Hepatocyte (in vitro differentiated cells): ENCODE results near the gene PNCK. TPM values are rescaled to one million over a fixed set of nuclear protein-coding genes. Genes with fewer than 3 reads are reported as not detected.

Experiments used
- DNase-seq: peaks from one replicate; pipeline ENCODE4 v3.0.0-alpha.2; 2016; ENCODE audit warnings: low spot score
- H2AFZ ChIP-seq: fragments of 200-600 bp; sonication (generic); 2 replicates; pipeline ENCODE4 v1.6.0; 2016; ENCODE audit warnings: antibody characterized with exemption, mild to moderate bottlenecking
- H3K27ac ChIP-seq: fragments of 200-600 bp; sonication (generic); 2 replicates; pipeline ENCODE4 v1.5.1; 2016; ENCODE audit warnings: mild to moderate bottlenecking
- H3K27me3 ChIP-seq: fragments of 200-600 bp; sonication (generic); 2 replicates; pipeline ENCODE4 v1.6.1; 2016
- H3K36me3 ChIP-seq: fragments of 200-600 bp; sonication (generic); replicated peaks from 2 replicates; pipeline ENCODE4 v1.5.1; 2016; ENCODE audit warnings: low read depth; ENCODE audit not compliant: insufficient read depth
- H3K4me1 ChIP-seq: fragments of 200-600 bp; sonication (generic); 2 replicates; pipeline ENCODE4 v1.5.1; 2016; ENCODE audit warnings: mild to moderate bottlenecking, moderate library complexity; ENCODE audit not compliant: insufficient read depth
- H3K4me2 ChIP-seq: fragments of 200-600 bp; sonication (generic); 2 replicates; pipeline ENCODE4 v1.6.0; 2016
- H3K4me3 ChIP-seq: fragments of 200-600 bp; sonication (generic); 2 replicates; pipeline ENCODE4 v1.5.1; 2016; ENCODE audit warnings: mild to moderate bottlenecking
- H3K79me2 ChIP-seq: fragments of 200-600 bp; sonication (generic); 2 replicates; pipeline ENCODE4 v1.6.0; 2017; ENCODE audit warnings: mild to moderate bottlenecking
- H3K9me2 ChIP-seq: fragments of 200-600 bp; sonication (generic); replicated peaks from 2 replicates; pipeline ENCODE4 v1.6.0; 2017; ENCODE audit warnings: mild to moderate bottlenecking; ENCODE audit not compliant: insufficient read depth
- H3K9me3 ChIP-seq: fragments of 200-600 bp; sonication (generic); 2 replicates; pipeline ENCODE4 v1.5.1; 2016; ENCODE audit warnings: low read depth, mild to moderate bottlenecking
- H4K20me1 ChIP-seq: fragments of 200-600 bp; sonication (generic); 2 replicates; pipeline ENCODE4 v1.6.0; 2016; ENCODE audit warnings: mild to moderate bottlenecking; ENCODE audit not compliant: insufficient read depth, poor library complexity, severe bottlenecking
- EZH2 ChIP-seq: fragments of 200-600 bp; sonication (generic); IDR thresholded peaks from 2 replicates; pipeline ENCODE4 v1.6.1; 2016; ENCODE audit warnings: antibody characterized with exemption, mild to moderate bottlenecking, borderline replicate concordance
- EZH2phosphoT487 ChIP-seq: fragments of 200-600 bp; sonication (generic); IDR thresholded peaks from one replicate; pipeline ENCODE4 v1.6.1; 2018; ENCODE audit warnings: antibody characterized with exemption, mild to moderate bottlenecking, low read depth, moderate library complexity; ENCODE audit not compliant: unreplicated experiment, severe bottlenecking
- WGBS: methylation state at CpG from one replicate; pipeline ENCODE4 v1.1.6; 2016; ENCODE audit warnings: low lambda C conversion rate; ENCODE audit errors: missing lambda C conversion rate; 5-methylcytosine and 5-hydroxymethylcytosine counted together
- polyA plus RNA-seq: library from polyadenylated mRNA; unstranded; fragments of >200 nt; fragmentation: Nextera tagmentation; extraction: Ambion mirVana; gene quantifications from 2 replicates; pipeline ENCODE4 v1.2.1, GENCODE V29; 2016
- total RNA-seq: library from RNA; depleted of rRNA; stranded (reverse); fragments of >200 nt; gene quantifications from 2 replicates; pipeline ENCODE4 v1.2.3, GENCODE V29; 2014
- TF ChIP-seq, protein P1 (sequence below): fragments of 200-600 bp; sonication (generic); IDR thresholded peaks from 2 replicates; pipeline ENCODE4 v1.5.1; 2016; ENCODE audit warnings: antibody characterized with exemption, mild to moderate bottlenecking; ENCODE audit not compliant: poor library complexity

PNCK gene
- total and polyA plus RNA-seq, 2 experiments from 2014 or later, result 0.28 to 2.2 TPM

DNA sequence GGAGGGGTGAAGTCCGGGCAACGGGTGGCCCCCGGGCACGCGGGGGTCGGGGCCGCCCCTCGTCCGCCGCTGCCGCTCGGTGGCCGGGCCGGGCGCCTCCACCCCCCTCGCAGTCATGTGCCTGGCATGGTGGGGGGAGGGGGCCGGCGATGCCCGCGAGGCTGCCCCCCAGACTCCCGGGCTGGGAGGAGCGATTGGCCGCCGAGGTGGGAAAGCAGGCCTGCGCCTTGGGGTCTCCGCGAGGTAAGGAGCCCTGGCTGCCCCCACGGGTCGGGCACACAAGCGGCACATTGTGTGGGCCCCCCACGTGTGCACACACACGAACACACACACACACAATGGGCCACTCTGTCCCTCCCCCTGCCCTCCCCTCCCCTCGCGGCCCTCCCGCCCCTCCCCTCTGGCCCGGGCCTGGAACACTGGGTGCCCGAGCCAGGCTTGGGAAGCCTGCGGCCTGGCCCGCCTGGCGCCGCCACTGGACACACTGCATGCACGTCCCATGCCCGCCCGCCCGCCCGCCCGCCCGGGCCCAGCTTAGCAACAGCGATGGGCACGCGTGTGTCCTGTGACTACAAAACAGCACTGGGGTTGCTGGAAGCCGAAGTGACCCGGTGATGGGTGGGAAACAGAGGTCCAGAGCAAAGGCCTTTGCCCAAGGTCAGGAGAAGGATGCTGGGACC is 15.4 kb upstream of the PNCK start:
- no peak for DNase-seq
- H2AFZ ChIP-seq, result no peak overlapping the region
- peak overlapping the region; percentile 76 for H3K4me2 ChIP-seq
- 64% methylated on average over 7 of the region's 53 CpGs for WGBS
- no peak overlapping the region for H3K27ac ChIP-seq
- peak overlapping the region; percentile 13 for H3K4me3 ChIP-seq
- peaks cover 10% of the 10 kb centered on the region for H3K4me1 ChIP-seq
- no peaks in the 10 kb centered on the region for H3K9me3 ChIP-seq
- no peak for TF ChIP-seq EZH2
- TF ChIP-seq, protein P1, sequence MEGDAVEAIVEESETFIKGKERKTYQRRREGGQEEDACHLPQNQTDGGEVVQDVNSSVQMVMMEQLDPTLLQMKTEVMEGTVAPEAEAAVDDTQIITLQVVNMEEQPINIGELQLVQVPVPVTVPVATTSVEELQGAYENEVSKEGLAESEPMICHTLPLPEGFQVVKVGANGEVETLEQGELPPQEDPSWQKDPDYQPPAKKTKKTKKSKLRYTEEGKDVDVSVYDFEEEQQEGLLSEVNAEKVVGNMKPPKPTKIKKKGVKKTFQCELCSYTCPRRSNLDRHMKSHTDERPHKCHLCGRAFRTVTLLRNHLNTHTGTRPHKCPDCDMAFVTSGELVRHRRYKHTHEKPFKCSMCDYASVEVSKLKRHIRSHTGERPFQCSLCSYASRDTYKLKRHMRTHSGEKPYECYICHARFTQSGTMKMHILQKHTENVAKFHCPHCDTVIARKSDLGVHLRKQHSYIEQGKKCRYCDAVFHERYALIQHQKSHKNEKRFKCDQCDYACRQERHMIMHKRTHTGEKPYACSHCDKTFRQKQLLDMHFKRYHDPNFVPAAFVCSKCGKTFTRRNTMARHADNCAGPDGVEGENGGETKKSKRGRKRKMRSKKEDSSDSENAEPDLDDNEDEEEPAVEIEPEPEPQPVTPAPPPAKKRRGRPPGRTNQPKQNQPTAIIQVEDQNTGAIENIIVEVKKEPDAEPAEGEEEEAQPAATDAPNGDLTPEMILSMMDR, result no peak
- TF ChIP-seq EZH2phosphoT487, result no peak
- no peaks in the 10 kb centered on the region for H3K27me3 ChIP-seq
- H3K36me3 ChIP-seq, result no peaks in the 10 kb centered on the region
- H4K20me1 ChIP-seq, result peaks cover 2% of the 10 kb centered on the region
- no peaks in the 10 kb centered on the region for H3K79me2 ChIP-seq
- H3K9me2 ChIP-seq, result no peaks in the 10 kb centered on the region

DNA sequence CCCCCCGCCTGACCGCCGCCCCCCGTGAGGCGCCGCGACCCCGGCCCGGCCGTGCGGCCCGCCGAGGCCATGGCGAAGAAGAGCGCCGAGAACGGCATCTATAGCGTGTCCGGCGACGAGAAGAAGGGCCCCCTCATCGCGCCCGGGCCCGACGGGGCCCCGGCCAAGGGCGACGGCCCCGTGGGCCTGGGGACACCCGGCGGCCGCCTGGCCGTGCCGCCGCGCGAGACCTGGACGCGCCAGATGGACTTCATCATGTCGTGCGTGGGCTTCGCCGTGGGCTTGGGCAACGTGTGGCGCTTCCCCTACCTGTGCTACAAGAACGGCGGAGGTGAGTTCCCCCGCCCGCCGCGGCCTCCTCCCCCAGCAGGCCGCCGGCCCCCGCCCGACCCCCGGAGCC is 14.9 kb upstream of the PNCK start:
- H3K4me2 ChIP-seq, result peak overlapping the region; percentile 76

DNA sequence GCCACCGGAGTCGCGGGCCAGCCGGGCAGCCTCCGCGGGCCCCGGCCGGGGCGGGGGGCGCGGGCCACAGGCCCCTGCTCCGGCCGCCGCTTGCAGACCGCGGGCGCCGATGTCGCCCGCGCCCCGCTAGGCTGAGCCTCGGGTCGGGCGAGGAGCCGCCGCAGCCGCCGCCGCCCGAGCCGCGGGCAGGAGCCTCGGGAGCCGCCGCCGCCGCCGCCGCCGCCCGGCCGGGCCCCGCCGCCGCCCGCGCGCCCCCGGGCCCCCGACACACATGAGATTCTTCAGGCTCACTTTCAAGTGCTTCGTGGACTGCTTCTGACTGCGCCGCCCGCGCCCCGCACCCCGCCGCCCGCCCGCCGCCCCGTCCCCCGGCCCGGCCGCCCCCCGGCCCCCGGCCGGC is 14.5 kb upstream of the PNCK start:
- Histone ChIP-seq H3K9me3 (no peaks in the 10 kb centered on the region), H3K36me3 (no peaks in the 10 kb centered on the region), H3K9me2 (no peaks in the 10 kb centered on the region), H2AFZ (no peak overlapping the region), H4K20me1 (peaks cover 2% of the 10 kb centered on the region), H3K4me2 (no peak overlapping the region), H3K79me2 (no peaks in the 10 kb centered on the region), H3K27me3 (no peaks in the 10 kb centered on the region), H3K27ac (no peak overlapping the region), H3K4me3 (no peak overlapping the region), H3K4me1 (peaks cover 10% of the 10 kb centered on the region)
- DNase-seq, result no peak
- TF ChIP-seq EZH2phosphoT487 (no peak), EZH2 (no peak)
- TF ChIP-seq, protein P1, result no peak
- WGBS, result no CpG with 5 or more reads among the region's 69 CpGs

More for the DNA sequence above, 14.9 kb upstream of the PNCK start:
- Histone ChIP-seq H3K4me3 (peak overlapping the region; percentile 13), H2AFZ (no peak overlapping the region), H4K20me1 (peaks cover 2% of the 10 kb centered on the region), H3K4me1 (peaks cover 10% of the 10 kb centered on the region), H3K9me2 (no peaks in the 10 kb centered on the region), H3K9me3 (no peaks in the 10 kb centered on the region), H3K36me3 (no peaks in the 10 kb centered on the region), H3K27me3 (no peaks in the 10 kb centered on the region), H3K27ac (no peak overlapping the region), H3K79me2 (no peaks in the 10 kb centered on the region)
- TF ChIP-seq EZH2, result no peak
- no peak for DNase-seq
- 21% methylated on average over 25 of the region's 57 CpGs for WGBS

DNA sequence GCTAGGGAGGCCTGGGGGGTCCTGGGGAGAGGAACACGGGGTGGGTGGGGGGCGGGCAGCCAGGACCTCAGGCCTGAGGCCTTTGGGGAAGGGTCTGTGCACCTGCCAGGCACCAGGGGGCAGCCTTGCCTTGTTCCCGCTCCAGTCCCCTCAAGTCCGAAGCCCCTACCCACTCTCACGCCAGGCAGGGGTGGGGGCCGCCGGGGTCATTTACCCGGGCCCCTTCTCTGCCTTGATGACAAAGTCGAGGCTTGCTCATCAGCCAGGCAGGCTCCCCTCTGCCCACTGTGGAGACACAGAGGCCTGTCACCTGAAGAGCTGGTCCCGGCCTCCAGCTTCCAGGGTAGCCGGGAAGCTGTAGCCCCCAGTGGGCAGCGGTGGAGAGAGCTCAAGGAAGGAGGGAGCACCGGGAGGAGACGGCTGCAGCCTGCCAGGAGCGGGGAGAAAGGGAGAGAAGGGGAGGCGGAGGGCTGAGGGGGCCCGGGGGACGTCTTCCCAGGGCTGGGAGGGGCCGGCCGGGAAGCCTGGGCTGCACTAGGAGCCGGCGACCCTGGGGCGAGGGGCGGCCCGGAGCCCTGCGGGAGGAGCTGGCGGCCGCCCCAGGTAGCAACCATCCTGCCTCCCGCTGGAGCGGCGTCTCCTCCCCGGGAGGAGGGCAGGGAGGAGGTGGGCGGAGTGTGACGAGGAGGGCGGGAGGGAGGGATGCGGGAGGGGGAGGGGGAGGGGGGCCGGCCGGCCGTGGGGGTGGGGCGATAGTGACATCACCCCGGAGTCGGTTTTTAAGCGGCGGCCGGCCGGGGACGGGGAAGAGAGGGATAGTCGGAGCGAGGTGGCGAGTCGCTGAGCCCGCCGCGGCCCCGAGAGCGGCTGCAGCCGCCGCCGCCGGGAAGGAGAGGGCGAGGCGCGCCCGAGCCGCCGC is 13.8 kb upstream of the PNCK start, which contains the start of gene SLC6A8:
Gene SLC6A8, plus strand, starts transcription at position 806 of the 919 bp plus-strand sequence. CDS start 649 bp downstream, outside the sequence.
- Histone ChIP-seq H3K27me3 (no peaks in the 10 kb centered on the region), H3K9me3 (no peaks in the 10 kb centered on the region), H3K4me3 (peak within 1 kb of the TSS; percentile 13), H3K36me3 (no peaks in the 10 kb centered on the region), H3K79me2 (no peaks in the 10 kb centered on the region), H3K4me2 (peak within 1 kb of the TSS; percentile 77), H4K20me1 (peaks cover 2% of the 10 kb centered on the region), H3K9me2 (no peaks in the 10 kb centered on the region), H3K27ac (peak within 1 kb of the TSS; percentile 91), H3K4me1 (peaks cover 10% of the 10 kb centered on the region), H2AFZ (no peak within 1 kb of the TSS)
- no peak for TF ChIP-seq EZH2phosphoT487
- TF ChIP-seq, protein P1, result peak; percentile 37
- 37% methylated on average over 21 of the region's 66 CpGs for WGBS
- DNase-seq, result peak; percentile 81
